Measurements from ENCODE around the gene KCNIP1.

The KCNIP1 gene

GRCh38 chr5:170681013-170681433 is 177.2 kb downstream of the KCNIP1 start:
- H3K4me3 ChIP-seq (replicated peaks; ENCODE audit: insufficient read depth, low read length) = no peak overlapping the region

DNA sequence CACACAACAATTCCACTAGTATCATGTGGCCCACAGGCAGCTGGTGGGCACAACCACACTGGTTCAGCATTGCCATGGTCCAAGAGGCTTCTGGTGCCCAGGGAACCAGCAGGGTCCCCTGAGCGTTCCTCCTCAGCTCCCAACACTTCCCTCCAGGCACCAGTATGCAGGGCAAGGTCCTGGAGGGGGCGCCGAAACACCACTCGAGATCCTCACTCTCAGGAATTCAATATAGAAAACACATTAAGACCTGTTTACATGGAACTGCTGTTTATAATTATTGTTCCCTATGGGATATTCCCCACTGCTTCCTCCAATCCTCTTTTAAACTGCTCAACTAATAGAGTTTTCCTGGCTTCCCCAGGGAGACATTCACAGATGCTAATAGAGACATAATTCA is 187.8 kb downstream of the KCNIP1 start:
- H3K27me3 ChIP-seq (ENCODE audit: insufficient read depth, poor library complexity, severe bottlenecking) = peaks cover 2% of the 10 kb centered on the region
- no peak for DNase-seq (ENCODE audit: low read depth in 1 of 2, low spot score in 1 of 2)
- TF ChIP-seq GABPA (IDR thresholded peaks at IDR 0.05; ENCODE audit: low read depth) (no peak), POLR2AphosphoS5 (IDR thresholded peaks at IDR 0.05; ENCODE audit: low read depth) (no peak), SPI1 (IDR thresholded peaks at IDR 0.05; ENCODE audit: borderline replicate concordance, low read depth) (no peak)
- TF ChIP-seq, protein P1, sequence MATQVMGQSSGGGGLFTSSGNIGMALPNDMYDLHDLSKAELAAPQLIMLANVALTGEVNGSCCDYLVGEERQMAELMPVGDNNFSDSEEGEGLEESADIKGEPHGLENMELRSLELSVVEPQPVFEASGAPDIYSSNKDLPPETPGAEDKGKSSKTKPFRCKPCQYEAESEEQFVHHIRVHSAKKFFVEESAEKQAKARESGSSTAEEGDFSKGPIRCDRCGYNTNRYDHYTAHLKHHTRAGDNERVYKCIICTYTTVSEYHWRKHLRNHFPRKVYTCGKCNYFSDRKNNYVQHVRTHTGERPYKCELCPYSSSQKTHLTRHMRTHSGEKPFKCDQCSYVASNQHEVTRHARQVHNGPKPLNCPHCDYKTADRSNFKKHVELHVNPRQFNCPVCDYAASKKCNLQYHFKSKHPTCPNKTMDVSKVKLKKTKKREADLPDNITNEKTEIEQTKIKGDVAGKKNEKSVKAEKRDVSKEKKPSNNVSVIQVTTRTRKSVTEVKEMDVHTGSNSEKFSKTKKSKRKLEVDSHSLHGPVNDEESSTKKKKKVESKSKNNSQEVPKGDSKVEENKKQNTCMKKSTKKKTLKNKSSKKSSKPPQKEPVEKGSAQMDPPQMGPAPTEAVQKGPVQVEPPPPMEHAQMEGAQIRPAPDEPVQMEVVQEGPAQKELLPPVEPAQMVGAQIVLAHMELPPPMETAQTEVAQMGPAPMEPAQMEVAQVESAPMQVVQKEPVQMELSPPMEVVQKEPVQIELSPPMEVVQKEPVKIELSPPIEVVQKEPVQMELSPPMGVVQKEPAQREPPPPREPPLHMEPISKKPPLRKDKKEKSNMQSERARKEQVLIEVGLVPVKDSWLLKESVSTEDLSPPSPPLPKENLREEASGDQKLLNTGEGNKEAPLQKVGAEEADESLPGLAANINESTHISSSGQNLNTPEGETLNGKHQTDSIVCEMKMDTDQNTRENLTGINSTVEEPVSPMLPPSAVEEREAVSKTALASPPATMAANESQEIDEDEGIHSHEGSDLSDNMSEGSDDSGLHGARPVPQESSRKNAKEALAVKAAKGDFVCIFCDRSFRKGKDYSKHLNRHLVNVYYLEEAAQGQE (IDR thresholded peaks at IDR 0.05; ENCODE audit: insufficient replicate concordance, low read depth) = no peak
- TF ChIP-seq, protein P2, sequence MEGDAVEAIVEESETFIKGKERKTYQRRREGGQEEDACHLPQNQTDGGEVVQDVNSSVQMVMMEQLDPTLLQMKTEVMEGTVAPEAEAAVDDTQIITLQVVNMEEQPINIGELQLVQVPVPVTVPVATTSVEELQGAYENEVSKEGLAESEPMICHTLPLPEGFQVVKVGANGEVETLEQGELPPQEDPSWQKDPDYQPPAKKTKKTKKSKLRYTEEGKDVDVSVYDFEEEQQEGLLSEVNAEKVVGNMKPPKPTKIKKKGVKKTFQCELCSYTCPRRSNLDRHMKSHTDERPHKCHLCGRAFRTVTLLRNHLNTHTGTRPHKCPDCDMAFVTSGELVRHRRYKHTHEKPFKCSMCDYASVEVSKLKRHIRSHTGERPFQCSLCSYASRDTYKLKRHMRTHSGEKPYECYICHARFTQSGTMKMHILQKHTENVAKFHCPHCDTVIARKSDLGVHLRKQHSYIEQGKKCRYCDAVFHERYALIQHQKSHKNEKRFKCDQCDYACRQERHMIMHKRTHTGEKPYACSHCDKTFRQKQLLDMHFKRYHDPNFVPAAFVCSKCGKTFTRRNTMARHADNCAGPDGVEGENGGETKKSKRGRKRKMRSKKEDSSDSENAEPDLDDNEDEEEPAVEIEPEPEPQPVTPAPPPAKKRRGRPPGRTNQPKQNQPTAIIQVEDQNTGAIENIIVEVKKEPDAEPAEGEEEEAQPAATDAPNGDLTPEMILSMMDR (IDR thresholded peaks at IDR 0.05; ENCODE audit: insufficient read depth, low read length) = no peak

More at GRCh38 chr5:170681013-170681433, 177.2 kb downstream of the KCNIP1 start:
- peak in 1 of 2 experiments; percentile 64 for DNase-seq (ENCODE audit: low read depth in 1 of 2, low spot score in 1 of 2)
- H3K27ac ChIP-seq (replicated peaks) = no peak overlapping the region
- no peak for TF ChIP-seq POLR2AphosphoS5 (IDR thresholded peaks at IDR 0.05; ENCODE audit: low read depth)
- no peak for TF ChIP-seq SPI1 (IDR thresholded peaks at IDR 0.05; ENCODE audit: borderline replicate concordance, low read depth)
- no peak for TF ChIP-seq GABPA (IDR thresholded peaks at IDR 0.05; ENCODE audit: low read depth)
- TF ChIP-seq, protein P2 (IDR thresholded peaks at IDR 0.05; ENCODE audit: insufficient read depth, low read length) = no peak
- TF ChIP-seq, protein P1 (IDR thresholded peaks at IDR 0.05; ENCODE audit: insufficient replicate concordance, low read depth) = peak; percentile 99
- no peaks in the 10 kb centered on the region for H3K27me3 ChIP-seq (ENCODE audit: insufficient read depth, poor library complexity, severe bottlenecking)

GRCh38 chr5:170693701-170694100 is 189.9 kb downstream of the KCNIP1 start:
- DNase-seq (ENCODE audit: low read depth in 1 of 2, low spot score in 1 of 2) = no peak
- Histone ChIP-seq H3K4me3 (replicated peaks; ENCODE audit: insufficient read depth, low read length) (no peak overlapping the region), H3K27ac (replicated peaks) (no peak overlapping the region), H3K27me3 (ENCODE audit: insufficient read depth, poor library complexity, severe bottlenecking) (peaks cover 2% of the 10 kb centered on the region)
- TF ChIP-seq POLR2AphosphoS5 (IDR thresholded peaks at IDR 0.05; ENCODE audit: low read depth) (no peak), SPI1 (IDR thresholded peaks at IDR 0.05; ENCODE audit: borderline replicate concordance, low read depth) (no peak), GABPA (IDR thresholded peaks at IDR 0.05; ENCODE audit: low read depth) (no peak)
- TF ChIP-seq, protein P2 (IDR thresholded peaks at IDR 0.05; ENCODE audit: insufficient read depth, low read length) = no peak
- TF ChIP-seq, protein P1 (IDR thresholded peaks at IDR 0.05; ENCODE audit: insufficient replicate concordance, low read depth) = no peak

More for the DNA sequence above, 187.8 kb downstream of the KCNIP1 start:
- Histone ChIP-seq H3K27ac (replicated peaks) (no peak overlapping the region), H3K4me3 (replicated peaks; ENCODE audit: insufficient read depth, low read length) (no peak overlapping the region)

Data from HL-60 (cell line).